ENCODE measurements around the gene PKM.

DNA sequence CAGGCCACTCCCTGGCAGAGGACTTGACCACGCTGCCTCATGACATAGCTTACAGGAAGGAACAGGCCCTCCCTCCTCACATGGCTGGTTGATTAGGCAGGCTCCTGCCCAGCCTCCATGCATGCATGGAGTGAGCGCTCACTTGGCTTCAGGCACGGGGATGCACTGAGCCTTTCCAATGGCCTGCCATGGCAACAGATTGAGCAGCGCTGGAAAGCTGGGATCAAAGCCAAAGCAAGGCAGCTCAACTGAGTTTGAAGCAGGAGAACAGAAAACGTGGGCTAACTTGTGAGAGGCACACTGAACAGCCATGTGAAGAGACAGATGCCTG lies 27.5 kb downstream of the PKM start:
- TF ChIP-seq, protein P1, sequence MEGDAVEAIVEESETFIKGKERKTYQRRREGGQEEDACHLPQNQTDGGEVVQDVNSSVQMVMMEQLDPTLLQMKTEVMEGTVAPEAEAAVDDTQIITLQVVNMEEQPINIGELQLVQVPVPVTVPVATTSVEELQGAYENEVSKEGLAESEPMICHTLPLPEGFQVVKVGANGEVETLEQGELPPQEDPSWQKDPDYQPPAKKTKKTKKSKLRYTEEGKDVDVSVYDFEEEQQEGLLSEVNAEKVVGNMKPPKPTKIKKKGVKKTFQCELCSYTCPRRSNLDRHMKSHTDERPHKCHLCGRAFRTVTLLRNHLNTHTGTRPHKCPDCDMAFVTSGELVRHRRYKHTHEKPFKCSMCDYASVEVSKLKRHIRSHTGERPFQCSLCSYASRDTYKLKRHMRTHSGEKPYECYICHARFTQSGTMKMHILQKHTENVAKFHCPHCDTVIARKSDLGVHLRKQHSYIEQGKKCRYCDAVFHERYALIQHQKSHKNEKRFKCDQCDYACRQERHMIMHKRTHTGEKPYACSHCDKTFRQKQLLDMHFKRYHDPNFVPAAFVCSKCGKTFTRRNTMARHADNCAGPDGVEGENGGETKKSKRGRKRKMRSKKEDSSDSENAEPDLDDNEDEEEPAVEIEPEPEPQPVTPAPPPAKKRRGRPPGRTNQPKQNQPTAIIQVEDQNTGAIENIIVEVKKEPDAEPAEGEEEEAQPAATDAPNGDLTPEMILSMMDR (optimal IDR thresholded peaks at IDR 0.05 in 1 of 3, IDR thresholded peaks at IDR 0.05 in 1 of 3, conservative IDR thresholded peaks at IDR 0.05 in 1 of 3; ENCODE audit: extremely low read depth in 1 of 3, insufficient read depth in 2 of 3, low read length in 3 of 3), result no peak
- no peak for TF ChIP-seq EZH2 (IDR thresholded peaks at IDR 0.05; ENCODE audit: low read length)
